HL-60 (cell line): ENCODE data around the gene XAF1.
"Not testable (repeated sequence)": the region's sequence is repeated elsewhere in the genome, so short reads cannot be mapped to it uniquely, and the experiment has no call there.

Experiments
- DNase-seq, 2 experiments: peaks; one replicate each; pipeline ENCODE4 v3.0.0-alpha.2; 2010 to 2020; ENCODE audit warnings: low read depth in 1 of 2, low spot score in 1 of 2
- H3K27ac ChIP-seq: fragments of 250-450 bp; sonication (Bioruptor Pico); replicated peaks from 2 replicates; pipeline ENCODE4 v1.5.1; 2020; ENCODE audit warnings: mild to moderate bottlenecking, moderate library complexity
- H3K27me3 ChIP-seq: fragments of 250-450 bp; sonication (Bioruptor Pico); 2 replicates; pipeline ENCODE4 v1.5.1; 2021; ENCODE audit warnings: mild to moderate bottlenecking, moderate library complexity; ENCODE audit not compliant: insufficient read depth, poor library complexity, severe bottlenecking
- H3K4me3 ChIP-seq: replicated peaks from 2 replicates; pipeline ENCODE4 v1.5.1; 2011; ENCODE audit warnings: mild to moderate bottlenecking, control low read depth, low read length; ENCODE audit not compliant: insufficient read depth
- GABPA ChIP-seq: IDR thresholded peaks from 2 replicates; pipeline ENCODE4 v1.6.1; 2012; ENCODE audit warnings: low read depth
- POLR2AphosphoS5 ChIP-seq: IDR thresholded peaks from 2 replicates; pipeline ENCODE4 v1.6.1; 2012; ENCODE audit warnings: low read depth
- SPI1 ChIP-seq: IDR thresholded peaks from 2 replicates; pipeline ENCODE4 v1.6.1; 2012; ENCODE audit warnings: low read depth, mild to moderate bottlenecking, borderline replicate concordance
- TF ChIP-seq, protein P1 (sequence below): IDR thresholded peaks from one replicate; pipeline ENCODE4 v1.5.1; 2011; ENCODE audit warnings: low read length, control low read depth, inconsistent platforms; ENCODE audit not compliant: insufficient read depth
- TF ChIP-seq, protein P2 (sequence below): IDR thresholded peaks from 2 replicates; pipeline ENCODE4 v1.6.1; 2012; ENCODE audit warnings: low read depth; ENCODE audit not compliant: insufficient replicate concordance

The XAF1 gene

DNA sequence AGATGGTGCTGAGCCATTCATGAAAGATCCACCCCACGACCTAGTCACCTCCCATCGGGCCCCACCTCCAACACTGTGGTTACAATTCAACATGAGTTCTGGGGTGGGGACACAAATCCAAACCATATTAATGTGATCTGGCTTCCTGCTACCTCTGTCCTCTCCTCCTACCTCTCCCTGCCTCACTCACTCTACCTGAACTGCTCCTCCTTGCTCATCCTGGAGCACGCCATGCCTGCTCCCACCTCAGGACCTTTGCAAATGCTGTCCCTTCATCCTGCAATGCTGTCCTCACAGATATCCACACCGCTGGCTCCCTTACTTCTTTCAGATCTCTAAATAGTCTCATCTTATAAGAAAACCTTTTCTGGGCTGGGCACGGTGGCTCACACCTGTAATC is 31.8 kb upstream of the XAF1 start:
- no peak overlapping the region for H3K4me3 ChIP-seq
- TF ChIP-seq, protein P1, sequence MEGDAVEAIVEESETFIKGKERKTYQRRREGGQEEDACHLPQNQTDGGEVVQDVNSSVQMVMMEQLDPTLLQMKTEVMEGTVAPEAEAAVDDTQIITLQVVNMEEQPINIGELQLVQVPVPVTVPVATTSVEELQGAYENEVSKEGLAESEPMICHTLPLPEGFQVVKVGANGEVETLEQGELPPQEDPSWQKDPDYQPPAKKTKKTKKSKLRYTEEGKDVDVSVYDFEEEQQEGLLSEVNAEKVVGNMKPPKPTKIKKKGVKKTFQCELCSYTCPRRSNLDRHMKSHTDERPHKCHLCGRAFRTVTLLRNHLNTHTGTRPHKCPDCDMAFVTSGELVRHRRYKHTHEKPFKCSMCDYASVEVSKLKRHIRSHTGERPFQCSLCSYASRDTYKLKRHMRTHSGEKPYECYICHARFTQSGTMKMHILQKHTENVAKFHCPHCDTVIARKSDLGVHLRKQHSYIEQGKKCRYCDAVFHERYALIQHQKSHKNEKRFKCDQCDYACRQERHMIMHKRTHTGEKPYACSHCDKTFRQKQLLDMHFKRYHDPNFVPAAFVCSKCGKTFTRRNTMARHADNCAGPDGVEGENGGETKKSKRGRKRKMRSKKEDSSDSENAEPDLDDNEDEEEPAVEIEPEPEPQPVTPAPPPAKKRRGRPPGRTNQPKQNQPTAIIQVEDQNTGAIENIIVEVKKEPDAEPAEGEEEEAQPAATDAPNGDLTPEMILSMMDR, result no peak
- TF ChIP-seq SPI1 (no peak), POLR2AphosphoS5 (no peak), GABPA (no peak)
- TF ChIP-seq, protein P2, sequence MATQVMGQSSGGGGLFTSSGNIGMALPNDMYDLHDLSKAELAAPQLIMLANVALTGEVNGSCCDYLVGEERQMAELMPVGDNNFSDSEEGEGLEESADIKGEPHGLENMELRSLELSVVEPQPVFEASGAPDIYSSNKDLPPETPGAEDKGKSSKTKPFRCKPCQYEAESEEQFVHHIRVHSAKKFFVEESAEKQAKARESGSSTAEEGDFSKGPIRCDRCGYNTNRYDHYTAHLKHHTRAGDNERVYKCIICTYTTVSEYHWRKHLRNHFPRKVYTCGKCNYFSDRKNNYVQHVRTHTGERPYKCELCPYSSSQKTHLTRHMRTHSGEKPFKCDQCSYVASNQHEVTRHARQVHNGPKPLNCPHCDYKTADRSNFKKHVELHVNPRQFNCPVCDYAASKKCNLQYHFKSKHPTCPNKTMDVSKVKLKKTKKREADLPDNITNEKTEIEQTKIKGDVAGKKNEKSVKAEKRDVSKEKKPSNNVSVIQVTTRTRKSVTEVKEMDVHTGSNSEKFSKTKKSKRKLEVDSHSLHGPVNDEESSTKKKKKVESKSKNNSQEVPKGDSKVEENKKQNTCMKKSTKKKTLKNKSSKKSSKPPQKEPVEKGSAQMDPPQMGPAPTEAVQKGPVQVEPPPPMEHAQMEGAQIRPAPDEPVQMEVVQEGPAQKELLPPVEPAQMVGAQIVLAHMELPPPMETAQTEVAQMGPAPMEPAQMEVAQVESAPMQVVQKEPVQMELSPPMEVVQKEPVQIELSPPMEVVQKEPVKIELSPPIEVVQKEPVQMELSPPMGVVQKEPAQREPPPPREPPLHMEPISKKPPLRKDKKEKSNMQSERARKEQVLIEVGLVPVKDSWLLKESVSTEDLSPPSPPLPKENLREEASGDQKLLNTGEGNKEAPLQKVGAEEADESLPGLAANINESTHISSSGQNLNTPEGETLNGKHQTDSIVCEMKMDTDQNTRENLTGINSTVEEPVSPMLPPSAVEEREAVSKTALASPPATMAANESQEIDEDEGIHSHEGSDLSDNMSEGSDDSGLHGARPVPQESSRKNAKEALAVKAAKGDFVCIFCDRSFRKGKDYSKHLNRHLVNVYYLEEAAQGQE, result no peak
- no peak for DNase-seq
- H3K27ac ChIP-seq, result no peak overlapping the region
- no peaks in the 10 kb centered on the region for H3K27me3 ChIP-seq

DNA sequence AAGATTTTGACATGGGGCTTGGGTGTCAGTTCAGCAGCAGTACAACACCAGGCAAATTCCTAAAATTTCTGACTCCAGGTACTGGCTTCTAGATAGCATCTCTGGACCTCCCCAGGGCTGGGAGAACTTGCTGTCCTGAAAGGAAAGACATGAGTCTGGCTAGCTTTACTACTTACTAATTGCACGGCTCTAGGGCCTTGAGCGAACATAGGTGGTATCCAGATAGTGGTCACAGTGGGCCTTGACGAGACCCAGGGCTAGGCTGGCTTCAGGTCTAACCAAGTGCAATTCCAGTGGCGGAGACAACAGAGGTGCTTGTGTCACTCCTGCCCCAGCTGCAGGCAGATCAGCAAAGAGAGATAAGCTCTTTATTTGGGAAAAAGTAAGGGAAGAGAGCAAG is 26.3 kb upstream of the XAF1 start:
- Histone ChIP-seq H3K4me3 (no peak overlapping the region), H3K27me3 (no peaks in the 10 kb centered on the region), H3K27ac (no peak overlapping the region)
- TF ChIP-seq POLR2AphosphoS5, result no peak
- TF ChIP-seq, protein P2, result no peak
- no peak for TF ChIP-seq SPI1
- no peak for TF ChIP-seq GABPA
- TF ChIP-seq, protein P1, result no peak
- DNase-seq, result no peak

DNA sequence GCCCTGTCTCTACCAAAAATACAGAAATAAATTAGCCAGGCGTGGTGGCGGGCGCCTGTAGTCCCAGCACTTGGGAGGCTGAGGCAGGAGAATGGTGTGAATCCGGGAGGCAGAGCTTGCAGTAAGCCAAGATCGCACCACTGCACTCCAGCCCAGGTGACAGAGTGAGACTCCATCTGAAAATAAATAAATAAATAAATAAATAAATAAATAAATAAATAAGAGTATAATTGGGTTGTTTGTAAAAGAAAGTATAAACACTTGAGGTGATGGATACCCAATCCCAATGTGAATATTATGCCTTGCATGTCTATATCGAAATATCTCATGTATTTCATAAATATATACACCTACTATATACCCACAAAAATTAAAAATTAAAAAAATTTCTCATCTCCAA is 9.2 kb upstream of the XAF1 start:
- DNase-seq, H3K4me3 ChIP-seq, H3K27ac ChIP-seq, H3K27me3 ChIP-seq: not testable (repeated sequence)

DNA sequence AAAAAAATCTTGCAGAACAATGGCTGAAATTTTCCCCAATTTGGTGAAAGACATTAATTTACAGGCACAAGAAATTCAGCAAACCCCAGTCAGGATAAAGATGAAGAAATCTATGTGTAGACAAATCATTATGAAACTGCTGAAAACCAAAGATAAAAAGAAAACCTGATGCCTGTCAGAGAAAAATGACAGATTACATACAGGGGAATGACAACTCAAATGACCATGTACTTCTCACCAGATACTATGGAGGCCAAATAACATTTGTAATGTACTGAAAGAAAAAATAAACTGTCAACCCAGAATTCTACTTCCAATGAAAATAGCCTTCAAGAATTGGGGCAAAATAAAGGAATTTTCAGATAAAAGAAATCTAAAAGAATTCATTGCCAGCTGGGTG is 7.2 kb upstream of the XAF1 start:
- TF ChIP-seq POLR2AphosphoS5 (no peak), SPI1 (no peak), GABPA (no peak)
- TF ChIP-seq, protein P2, result no peak
- TF ChIP-seq, protein P1, result no peak
- Histone ChIP-seq H3K4me3 (no peak overlapping the region), H3K27me3 (no peaks in the 10 kb centered on the region), H3K27ac (no peak overlapping the region)
- DNase-seq, result no peak
